ENCODE results near the gene PON3. TPM values are rescaled to one million over a fixed set of nuclear protein-coding genes. Genes with fewer than 3 reads are reported as not detected.

The PON3 gene
- total RNA-seq, 1 experiment from 2014 or later = not detected

GRCh38 chr7:95330204-95330960 is 65.8 kb downstream of the PON3 start:
- no peak overlapping the region for H2AFZ ChIP-seq (ENCODE audit: low read length)
- no peak overlapping the region for H3K4ac ChIP-seq (ENCODE audit: low read depth, low read length)
- DNase-seq = no peak
- no peak overlapping the region for H3K4me3 Mint-ChIP-seq
- no peak overlapping the region for H2BK15ac ChIP-seq (ENCODE audit: low read depth, low read length)
- H2AK5ac ChIP-seq (ENCODE audit: insufficient read length, low read length) = no peak overlapping the region
- no peak overlapping the region for H3K9ac ChIP-seq (ENCODE audit: extremely low read depth, insufficient read length, low read length)
- no peak overlapping the region for H3K4me2 ChIP-seq (ENCODE audit: insufficient read depth, insufficient read length, low read length)
- no peaks in the 10 kb centered on the region for H3K9me3 ChIP-seq (ENCODE audit: control insufficient read depth, low read depth, low read length)
- H4K8ac ChIP-seq (replicated peaks; ENCODE audit: insufficient read length, low read depth, low read length) = no peak overlapping the region
- no peaks in the 10 kb centered on the region for H3K23me2 ChIP-seq (ENCODE audit: insufficient read length, low read depth, low read length, poor library complexity, severe bottlenecking)
- H3K27me3 ChIP-seq (ENCODE audit: insufficient read depth, low read length) = no peaks in the 10 kb centered on the region
- no peak overlapping the region for H3K18ac ChIP-seq (ENCODE audit: insufficient read length, low read depth, low read length)
- H3K4me1 Mint-ChIP-seq = peaks cover 0 to 12% of the 10 kb centered on the region in 2 experiments; a peak in 2 of 4 replicates
- H3K27me3 Mint-ChIP-seq (ENCODE audit: low read depth) = peaks cover 3% of the 10 kb centered on the region
- no peaks in the 10 kb centered on the region for H3K79me2 ChIP-seq (ENCODE audit: insufficient read depth, low read length)
- H4K5ac ChIP-seq (ENCODE audit: insufficient read length, low read depth, low read length) = no peak overlapping the region
- H2BK20ac ChIP-seq (ENCODE audit: low read depth, low read length, poor library complexity, severe bottlenecking) = no peak overlapping the region
- no peak overlapping the region for H2BK120ac ChIP-seq (ENCODE audit: low read depth, low read length, poor library complexity, severe bottlenecking)
- H2BK12ac ChIP-seq (ENCODE audit: insufficient read length, low read depth, low read length) = no peak overlapping the region
- H4K91ac ChIP-seq (ENCODE audit: insufficient read length, low read depth, low read length) = no peak overlapping the region
- TF ChIP-seq, protein P1, sequence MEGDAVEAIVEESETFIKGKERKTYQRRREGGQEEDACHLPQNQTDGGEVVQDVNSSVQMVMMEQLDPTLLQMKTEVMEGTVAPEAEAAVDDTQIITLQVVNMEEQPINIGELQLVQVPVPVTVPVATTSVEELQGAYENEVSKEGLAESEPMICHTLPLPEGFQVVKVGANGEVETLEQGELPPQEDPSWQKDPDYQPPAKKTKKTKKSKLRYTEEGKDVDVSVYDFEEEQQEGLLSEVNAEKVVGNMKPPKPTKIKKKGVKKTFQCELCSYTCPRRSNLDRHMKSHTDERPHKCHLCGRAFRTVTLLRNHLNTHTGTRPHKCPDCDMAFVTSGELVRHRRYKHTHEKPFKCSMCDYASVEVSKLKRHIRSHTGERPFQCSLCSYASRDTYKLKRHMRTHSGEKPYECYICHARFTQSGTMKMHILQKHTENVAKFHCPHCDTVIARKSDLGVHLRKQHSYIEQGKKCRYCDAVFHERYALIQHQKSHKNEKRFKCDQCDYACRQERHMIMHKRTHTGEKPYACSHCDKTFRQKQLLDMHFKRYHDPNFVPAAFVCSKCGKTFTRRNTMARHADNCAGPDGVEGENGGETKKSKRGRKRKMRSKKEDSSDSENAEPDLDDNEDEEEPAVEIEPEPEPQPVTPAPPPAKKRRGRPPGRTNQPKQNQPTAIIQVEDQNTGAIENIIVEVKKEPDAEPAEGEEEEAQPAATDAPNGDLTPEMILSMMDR (conservative IDR thresholded peaks at IDR 0.05) = no peak
- H3T11ph ChIP-seq (ENCODE audit: low read length) = no peak overlapping the region
- no peaks in the 10 kb centered on the region for H3K4me1 ChIP-seq (ENCODE audit: insufficient read depth, low read length)
- no peak overlapping the region for H3K23ac ChIP-seq (ENCODE audit: insufficient read length, low read depth, low read length)
- no peak overlapping the region for H3K27ac Mint-ChIP-seq
- no peaks in the 10 kb centered on the region for H3K36me3 Mint-ChIP-seq (ENCODE audit: insufficient read depth in 1 of 3, low read depth in 3 of 3)
- no peak overlapping the region for H3K56ac ChIP-seq (ENCODE audit: insufficient read length, low read depth, low read length)
- no peak overlapping the region for H3K27ac ChIP-seq (ENCODE audit: insufficient read length, low read depth, low read length)
- no peaks in the 10 kb centered on the region for H3K9me3 Mint-ChIP-seq
- H2BK5ac ChIP-seq (ENCODE audit: insufficient read length, low read length) = no peak overlapping the region
- WGBS (ENCODE audit: extremely low coverage, insufficient read length, low lambda C conversion rate) = no CpG with 5 or more reads among the region's 4 CpGs
- no peak overlapping the region for H3K14ac ChIP-seq (ENCODE audit: insufficient read depth, low read length)
- no peaks in the 10 kb centered on the region for H4K20me1 ChIP-seq (ENCODE audit: control insufficient read depth, insufficient read depth, insufficient read length)
- H3K79me1 ChIP-seq (ENCODE audit: insufficient read depth, low read depth, low read length, poor library complexity, severe bottlenecking) = no peaks in the 10 kb centered on the region
